WERI-Rb-1 (cell line): Measurements from ENCODE around the gene PLXNA2.

ENCODE experiments used
- DNase-seq: peaks from one replicate; pipeline ENCODE4 v3.0.0-alpha.2; 2020
- H3K27ac ChIP-seq: fragments of 250-450 bp; sonication (Bioruptor Pico); 2 replicates; pipeline ENCODE4 v1.5.1; 2020; ENCODE audit warnings: mild to moderate bottlenecking, moderate library complexity
- H3K27me3 ChIP-seq: fragments of 250-450 bp; sonication (Bioruptor Pico); 2 replicates; pipeline ENCODE4 v1.5.1; 2021; ENCODE audit warnings: mild to moderate bottlenecking, low read depth, moderate library complexity; ENCODE audit not compliant: insufficient read depth, severe bottlenecking
- H3K36me3 ChIP-seq: fragments of 250-450 bp; sonication (Bioruptor Pico); 2 replicates; pipeline ENCODE4 v1.5.1; 2020; ENCODE audit warnings: mild to moderate bottlenecking, moderate library complexity
- H3K4me3 ChIP-seq: 2 replicates; pipeline ENCODE4 v1.5.1; 2011; ENCODE audit warnings: low read depth, mild to moderate bottlenecking, control low read depth, low read length
- H3K9me3 ChIP-seq: fragments of 250-450 bp; sonication (Bioruptor Pico); 2 replicates; pipeline ENCODE4 v1.5.1; 2021; ENCODE audit warnings: mild to moderate bottlenecking, moderate library complexity; ENCODE audit not compliant: severe bottlenecking
- CTCF ChIP-seq: IDR thresholded peaks from 2 replicates; pipeline ENCODE4 v1.5.1; 2011; ENCODE audit warnings: low read depth, mild to moderate bottlenecking, control low read depth, inconsistent platforms, low read length

Gene PLXNA2

GRCh38 chr1:208154679-208155642 is 89.2 kb downstream of the PLXNA2 start:
- Histone ChIP-seq H3K9me3 (no peaks in the 10 kb centered on the region), H3K27me3 (no peaks in the 10 kb centered on the region), H3K4me3 (no peak overlapping the region), H3K27ac (no peak overlapping the region), H3K36me3 (no peaks in the 10 kb centered on the region)
- DNase-seq: no peak
- TF ChIP-seq CTCF: no peak

- H3K4me3 ChIP-seq: no peak overlapping the region
- no peaks in the 10 kb centered on the region for H3K27me3 ChIP-seq
- TF ChIP-seq CTCF: no peak
- no peak for DNase-seq
- no peaks in the 10 kb centered on the region for H3K9me3 ChIP-seq
- no peak overlapping the region for H3K27ac ChIP-seq
- H3K36me3 ChIP-seq: no peaks in the 10 kb centered on the region
These were observed 90.1 kb downstream of the PLXNA2 start for GRCh38 chr1:208154040-208154439.

GRCh38 chr1:208153386-208153785 is 90.8 kb downstream of the PLXNA2 start:
- DNase-seq: no peak
- H3K36me3 ChIP-seq: no peaks in the 10 kb centered on the region
- H3K4me3 ChIP-seq: no peak overlapping the region
- H3K9me3 ChIP-seq: no peaks in the 10 kb centered on the region
- no peak for TF ChIP-seq CTCF
- H3K27ac ChIP-seq: no peak overlapping the region
- H3K27me3 ChIP-seq: no peaks in the 10 kb centered on the region

- no peak for TF ChIP-seq CTCF
- Histone ChIP-seq H3K4me3 (no peak overlapping the region), H3K9me3 (no peaks in the 10 kb centered on the region), H3K27me3 (no peaks in the 10 kb centered on the region), H3K27ac (peak overlapping the region; percentile 64), H3K36me3 (no peaks in the 10 kb centered on the region)
- DNase-seq: no peak
These were observed 92.2 kb downstream of the PLXNA2 start for GRCh38 chr1:208151728-208152598.

- TF ChIP-seq CTCF: no peak
- no peak overlapping the region for H3K4me3 ChIP-seq
- no peaks in the 10 kb centered on the region for H3K36me3 ChIP-seq
- peak overlapping the region; percentile 64 for H3K27ac ChIP-seq
- H3K27me3 ChIP-seq: no peaks in the 10 kb centered on the region
- no peak for DNase-seq
- no peaks in the 10 kb centered on the region for H3K9me3 ChIP-seq
These were observed 93.2 kb downstream of the PLXNA2 start for GRCh38 chr1:208150833-208151458.
